PC-9 (cell line): ENCODE data around the gene PRRC2A. TPM values are rescaled to one million over a fixed set of nuclear protein-coding genes. Genes with fewer than 3 reads are reported as not detected.

Experiments
- BruUV-seq: library from RNA; stranded (reverse); fragments of 400-500 nt; replicated peaks from 2 replicates; lab custom pipeline; 2021; lab: Mats Ljungman, UMichigan
- CTCF ChIA-PET: fragments of 300-600 bp; sonication (Branson Sonifier 250); formaldehyde crosslinking; loops from one replicate; lab custom pipeline; 2022; ENCODE audit warnings: antibody characterized with exemption; lab: Charles Lee
- POLR2A ChIA-PET: fragments of 300-600 bp; sonication (Branson Sonifier 250); formaldehyde crosslinking; loops from one replicate; lab custom pipeline; 2022; ENCODE audit warnings: antibody characterized with exemption; ENCODE audit not compliant: unreplicated experiment; lab: Charles Lee
- DNase-seq, 2 experiments: peaks; one replicate each; pipeline versions ENCODE4 v3.0.0 to v3.0.0-alpha.2; 2015 to 2022; ENCODE audit warnings: mixed read lengths in 1 of 2
- H2AFZ ChIP-seq: fragments of 200-600 bp; sonication (generic); 2 replicates; pipeline ENCODE4 v1.8.1; 2017; ENCODE audit warnings: antibody characterized with exemption
- H3F3A ChIP-seq: fragments of 200-600 bp; sonication (generic); 2 replicates; pipeline ENCODE4 v1.8.1; 2017; ENCODE audit warnings: antibody characterized with exemption, mild to moderate bottlenecking, low read depth; ENCODE audit not compliant: insufficient read depth
- H3K27ac ChIP-seq: fragments of 200-600 bp; sonication (generic); 2 replicates; pipeline ENCODE4 v1.6.1; 2016; ENCODE audit warnings: mixed run types
- H3K27me3 ChIP-seq: fragments of 200-600 bp; sonication (generic); 2 replicates; pipeline ENCODE4 v1.6.1; 2016; ENCODE audit warnings: low read depth, mixed run types; ENCODE audit not compliant: insufficient read depth
- H3K36me3 ChIP-seq: fragments of 200-600 bp; sonication (generic); 2 replicates; pipeline ENCODE4 v1.6.1; 2016; ENCODE audit warnings: low read depth, mixed run types
- H3K4me1 ChIP-seq: fragments of 200-600 bp; sonication (generic); replicated peaks from 2 replicates; pipeline ENCODE4 v1.6.1; 2016; ENCODE audit warnings: mixed run types; ENCODE audit not compliant: insufficient read depth
- H3K4me2 ChIP-seq: fragments of 200-600 bp; sonication (generic); 2 replicates; pipeline ENCODE4 v1.6.1; 2017; ENCODE audit warnings: mixed run types
- H3K4me3 ChIP-seq: fragments of 200-600 bp; sonication (generic); 2 replicates; pipeline ENCODE4 v1.6.1; 2016; ENCODE audit warnings: mixed run types
- H3K79me2 ChIP-seq: fragments of 200-600 bp; sonication (generic); 2 replicates; pipeline ENCODE4 v1.6.1; 2017; ENCODE audit warnings: low read depth, mixed run types
- H3K9me2 ChIP-seq: fragments of 200-600 bp; sonication (generic); 2 replicates; pipeline ENCODE4 v1.8.1; 2017; ENCODE audit warnings: mild to moderate bottlenecking; ENCODE audit not compliant: insufficient read depth
- H3K9me3 ChIP-seq: fragments of 200-600 bp; sonication (generic); 2 replicates; pipeline ENCODE4 v1.8.1; 2016; ENCODE audit warnings: low read depth; ENCODE audit not compliant: insufficient read depth
- H4K20me1 ChIP-seq: fragments of 200-600 bp; sonication (generic); 2 replicates; pipeline ENCODE4 v1.8.1; 2017; ENCODE audit not compliant: insufficient read depth
- CTCF ChIP-seq: fragments of 200-600 bp; sonication (generic); conservative IDR thresholded peaks from 2 replicates; pipeline ENCODE4 v1.6.1; 2017; ENCODE audit warnings: mixed run types, antibody characterized with exemption, mild to moderate bottlenecking, moderate library complexity
- EZH2 ChIP-seq: fragments of 200-600 bp; sonication (generic); IDR thresholded peaks from 2 replicates; pipeline ENCODE4 v1.8.0; 2017; ENCODE audit warnings: antibody characterized with exemption, low read depth
- intact Hi-C: fragments of 100-400 bp; cut with micrococcal nuclease; formaldehyde crosslinking; loops from one replicate; pipeline ENCODE4 v1.10.0; 2022; ENCODE audit not compliant: unreplicated experiment
- total RNA-seq: library from RNA; stranded (reverse); gene quantifications from 2 replicates; pipeline ENCODE4 v1.2.3, GENCODE V29; 2021

The PRRC2A gene
- total RNA-seq, 1 experiment from 2014 or later: 192 TPM

- TF ChIP-seq CTCF: no peak
- TF ChIP-seq EZH2: no peak
These were observed 47.0 kb upstream of the PRRC2A start for GRCh38 chr6:31573239-31574105.

GRCh38 chr6:31574106-31575061 lies 46.1 kb upstream of the PRRC2A start:
- BruUV-seq: no TSS peak
- H3K27me3 ChIP-seq: 0 out of 2 replicates have a peak, but pooled peaks cover 5% of the 10 kb centered on the region
- no peaks in the 10 kb centered on the region for H3K79me2 ChIP-seq
- H3K4me3 ChIP-seq: no peak overlapping the region
- peaks cover 5% of the 10 kb centered on the region; the same call in 1 of the 2 replicates for H3F3A ChIP-seq
- no peaks in the 10 kb centered on the region for H3K9me3 ChIP-seq
- H3K4me2 ChIP-seq: no peak overlapping the region
- H3K4me1 ChIP-seq: 0 out of 2 replicates have a peak, but pooled peaks cover 5% of the 10 kb centered on the region
- intact Hi-C loops: no loop called here
- TF ChIP-seq CTCF: no peak
- TF ChIP-seq EZH2: no peak
- H3K36me3 ChIP-seq: no peaks in the 10 kb centered on the region
- no peak overlapping the region for H3K27ac ChIP-seq
- no peaks in the 10 kb centered on the region for H4K20me1 ChIP-seq
- no peak for DNase-seq
- CTCF ChIA-PET: no interaction called here
- H3K9me2 ChIP-seq: no peaks in the 10 kb centered on the region
- POLR2A ChIA-PET: interaction anchor here (0.6 kb wide), 3 partner anchors 17 to 1387 kb away, joined by 5 to 6 read pairs (median 6); no protein-coding TSS in a partner anchor
- H2AFZ ChIP-seq: no peak overlapping the region

More at GRCh38 chr6:31573239-31574105, 47.0 kb upstream of the PRRC2A start:
- intact Hi-C loops: no loop called here
- Histone ChIP-seq H3K4me2 (no peak overlapping the region), H2AFZ (no peak overlapping the region), H3K36me3 (no peaks in the 10 kb centered on the region), H3K9me3 (no peaks in the 10 kb centered on the region), H3K79me2 (no peaks in the 10 kb centered on the region), H3K27ac (no peak overlapping the region), H3F3A (peaks cover 5% of the 10 kb centered on the region; the same call in 1 of the 2 replicates), H3K4me3 (no peak overlapping the region), H3K9me2 (no peaks in the 10 kb centered on the region), H3K27me3 (0 out of 2 replicates have a peak, but pooled peaks cover 5% of the 10 kb centered on the region), H3K4me1 (0 out of 2 replicates have a peak, but pooled peaks cover 5% of the 10 kb centered on the region), H4K20me1 (no peaks in the 10 kb centered on the region)
- ChIA-PET CTCF (no interaction called here), POLR2A (no interaction called here)
- DNase-seq: no peak
- no TSS peak for BruUV-seq
